ENCODE data around the gene PRUNE2.

PRUNE2 gene

GRCh38 chr9:76624391-76625048 is 281.4 kb downstream of the PRUNE2 start:
- no peak overlapping the region for H3K27ac ChIP-seq

GRCh38 chr9:76620996-76621395 is 284.9 kb downstream of the PRUNE2 start:
- no peak overlapping the region for H3K27ac ChIP-seq
- no peak for DNase-seq (ENCODE audit: low spot score)
- ChIA-PET POLR2A (ENCODE audit: low non-redundant PET) (no interaction called here), CTCF (interaction anchor here (0.6 to 1.2 kb wide), 2 partner anchors 9 to 280 kb away, joined by 3 to 5 read pairs; no protein-coding TSS in a partner anchor)
- no peak for TF ChIP-seq CTCF (conservative IDR thresholded peaks at IDR 0.05; ENCODE audit: low read depth)

More at GRCh38 chr9:76624391-76625048, 281.4 kb downstream of the PRUNE2 start:
- DNase-seq (ENCODE audit: low spot score) = no peak
- POLR2A ChIA-PET (ENCODE audit: low non-redundant PET) = no interaction called here
- no peak for TF ChIP-seq CTCF (conservative IDR thresholded peaks at IDR 0.05; ENCODE audit: low read depth)
- CTCF ChIA-PET = interaction anchor here (0.6 kb wide), 1 partner anchor 29 kb away, joined by 3 read pairs; no protein-coding TSS in a partner anchor

- TF ChIP-seq CTCF (conservative IDR thresholded peaks at IDR 0.05; ENCODE audit: low read depth) = no peak
- H3K27ac ChIP-seq = no peak overlapping the region
- no peak for DNase-seq (ENCODE audit: low spot score)
- POLR2A ChIA-PET (ENCODE audit: low non-redundant PET) = no interaction called here
- CTCF ChIA-PET = interaction anchor here (1.2 kb wide), 1 partner anchor 9 kb away, joined by 5 read pairs; no protein-coding TSS in a partner anchor
These were observed 285.3 kb downstream of the PRUNE2 start for GRCh38 chr9:76620581-76620980.

GRCh38 chr9:76619640-76620039 is 286.3 kb downstream of the PRUNE2 start:
- POLR2A ChIA-PET (ENCODE audit: low non-redundant PET) = no interaction called here
- no peak overlapping the region for H3K27ac ChIP-seq
- DNase-seq (ENCODE audit: low spot score) = no peak
- TF ChIP-seq CTCF (conservative IDR thresholded peaks at IDR 0.05; ENCODE audit: low read depth) = no peak
- CTCF ChIA-PET = interaction anchor here (0.6 kb wide), 1 partner anchor 11 kb away, joined by 4 read pairs; no protein-coding TSS in a partner anchor

GRCh38 chr9:76619197-76619596 is 286.7 kb downstream of the PRUNE2 start:
- TF ChIP-seq CTCF (conservative IDR thresholded peaks at IDR 0.05; ENCODE audit: low read depth) = no peak
- ChIA-PET POLR2A (ENCODE audit: low non-redundant PET) (no interaction called here), CTCF (no interaction called here)
- no peak overlapping the region for H3K27ac ChIP-seq
- no peak for DNase-seq (ENCODE audit: low spot score)

GRCh38 chr9:76618762-76619161 is 287.2 kb downstream of the PRUNE2 start:
- H3K27ac ChIP-seq = no peak overlapping the region
- CTCF ChIA-PET = interaction anchor here (0.7 kb wide), 1 partner anchor 38 kb away, joined by 3 read pairs; no protein-coding TSS in a partner anchor
- TF ChIP-seq CTCF (conservative IDR thresholded peaks at IDR 0.05; ENCODE audit: low read depth) = no peak
- no peak for DNase-seq (ENCODE audit: low spot score)
- POLR2A ChIA-PET (ENCODE audit: low non-redundant PET) = no interaction called here
